Ovary (tissue), 3 donors: ENCODE measurements around the gene ADAD2.

Experiments
- EP300 ChIP-seq: sonication (generic); formaldehyde crosslinking; IDR thresholded peaks from one replicate; pipeline ENCODE4 v1.6.1; 2017; ENCODE audit warnings: antibody characterized with exemption
- POLR2A ChIP-seq: fragments of 450-650 bp; IDR thresholded peaks from one replicate; pipeline ENCODE4 v1.6.1; 2017; ENCODE audit warnings: antibody characterized with exemption, mild to moderate bottlenecking, moderate library complexity
- TF ChIP-seq, protein P1 (sequence below), 3 donors: fragments of 450-650 bp in 2 of 3; fragments of 200-600 bp in 1 of 3; IDR thresholded peaks; one replicate each; pipeline versions ENCODE4 v1.5.1 to v1.8.0; 2016 to 2022; ENCODE audit warnings: antibody characterized with exemption in 3 of 3, mild to moderate bottlenecking in 1 of 3
- donor health status: DM: no; HTN: no; CAD: no.

DNA sequence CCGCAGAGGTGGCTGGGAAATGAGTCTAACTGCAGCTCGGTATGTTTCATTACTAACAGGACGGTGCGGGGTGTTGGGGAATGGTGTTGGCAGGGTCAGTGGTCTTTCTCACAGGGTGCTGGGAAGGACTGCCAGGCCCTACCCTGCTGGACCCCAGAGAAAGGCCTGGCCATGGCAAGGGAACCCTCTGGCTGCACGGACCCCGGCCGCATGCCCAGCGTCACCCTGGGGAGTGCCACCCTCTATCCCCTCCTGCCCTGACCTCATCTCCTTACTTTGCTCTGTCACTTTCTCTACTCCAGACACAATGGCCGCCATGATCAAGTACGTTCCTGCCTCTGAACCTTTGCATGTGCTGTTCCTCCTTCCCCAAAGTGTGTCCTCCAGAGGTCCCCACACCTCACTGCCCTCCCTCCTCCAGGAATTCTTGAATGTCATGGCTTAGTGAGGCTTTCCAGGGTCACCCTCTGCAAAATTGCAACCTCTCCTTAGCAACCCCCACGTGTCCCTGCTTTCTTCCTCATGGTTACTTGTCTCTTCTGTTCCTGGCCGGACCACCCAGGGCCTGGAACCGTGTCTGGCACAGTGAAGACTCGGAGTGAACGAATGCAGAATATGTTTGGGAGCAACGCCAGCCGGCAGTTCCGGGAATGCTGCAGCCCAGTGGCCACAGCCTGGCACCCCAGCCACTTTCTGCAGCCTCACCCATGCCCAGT lies 15.2 kb downstream of the ADAD2 start:
- TF ChIP-seq, protein P1, sequence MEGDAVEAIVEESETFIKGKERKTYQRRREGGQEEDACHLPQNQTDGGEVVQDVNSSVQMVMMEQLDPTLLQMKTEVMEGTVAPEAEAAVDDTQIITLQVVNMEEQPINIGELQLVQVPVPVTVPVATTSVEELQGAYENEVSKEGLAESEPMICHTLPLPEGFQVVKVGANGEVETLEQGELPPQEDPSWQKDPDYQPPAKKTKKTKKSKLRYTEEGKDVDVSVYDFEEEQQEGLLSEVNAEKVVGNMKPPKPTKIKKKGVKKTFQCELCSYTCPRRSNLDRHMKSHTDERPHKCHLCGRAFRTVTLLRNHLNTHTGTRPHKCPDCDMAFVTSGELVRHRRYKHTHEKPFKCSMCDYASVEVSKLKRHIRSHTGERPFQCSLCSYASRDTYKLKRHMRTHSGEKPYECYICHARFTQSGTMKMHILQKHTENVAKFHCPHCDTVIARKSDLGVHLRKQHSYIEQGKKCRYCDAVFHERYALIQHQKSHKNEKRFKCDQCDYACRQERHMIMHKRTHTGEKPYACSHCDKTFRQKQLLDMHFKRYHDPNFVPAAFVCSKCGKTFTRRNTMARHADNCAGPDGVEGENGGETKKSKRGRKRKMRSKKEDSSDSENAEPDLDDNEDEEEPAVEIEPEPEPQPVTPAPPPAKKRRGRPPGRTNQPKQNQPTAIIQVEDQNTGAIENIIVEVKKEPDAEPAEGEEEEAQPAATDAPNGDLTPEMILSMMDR (IDR thresholded peaks at IDR 0.05) = no peak
- TF ChIP-seq EP300 (no peak), POLR2A (no peak)
